ENCODE data around the gene GPR18.

- TF ChIP-seq CTCF (optimal IDR thresholded peaks at IDR 0.05 in 1 of 3, IDR thresholded peaks at IDR 0.05 in 1 of 3, conservative IDR thresholded peaks at IDR 0.05 in 1 of 3; ENCODE audit: extremely low read depth in 1 of 3, insufficient read depth in 2 of 3, low read length in 3 of 3) (no peak), EZH2 (IDR thresholded peaks at IDR 0.05; ENCODE audit: low read length) (no peak)
Measured at GRCh38 chr13:99218969-99219368, 39.2 kb downstream of the GPR18 start.

Data from keratinocyte (primary cell).